ENCODE data around the gene ZNF835.

DNA sequence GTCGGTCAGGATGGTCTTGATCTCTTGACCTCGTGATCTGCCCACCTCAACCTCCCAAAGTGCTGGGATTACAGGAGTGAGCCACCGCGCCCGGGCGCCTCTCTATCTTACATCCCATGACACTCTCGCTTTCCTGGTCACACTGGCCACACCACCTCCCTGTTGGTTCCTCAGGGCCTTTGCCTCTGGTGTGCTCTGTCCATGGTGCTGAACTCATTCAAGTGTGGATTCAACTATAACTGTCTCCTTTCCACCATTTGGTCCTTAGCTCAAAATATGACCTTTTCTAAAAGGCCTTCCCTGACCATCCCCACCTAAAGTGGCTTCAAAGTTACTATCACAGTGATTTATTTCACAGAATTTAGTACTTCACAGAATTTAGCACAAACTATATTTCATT lies 32.3 kb downstream of the ZNF835 start:
- no peak for TF ChIP-seq POLR2A (IDR thresholded peaks at IDR 0.05)
- TF ChIP-seq, protein P1, sequence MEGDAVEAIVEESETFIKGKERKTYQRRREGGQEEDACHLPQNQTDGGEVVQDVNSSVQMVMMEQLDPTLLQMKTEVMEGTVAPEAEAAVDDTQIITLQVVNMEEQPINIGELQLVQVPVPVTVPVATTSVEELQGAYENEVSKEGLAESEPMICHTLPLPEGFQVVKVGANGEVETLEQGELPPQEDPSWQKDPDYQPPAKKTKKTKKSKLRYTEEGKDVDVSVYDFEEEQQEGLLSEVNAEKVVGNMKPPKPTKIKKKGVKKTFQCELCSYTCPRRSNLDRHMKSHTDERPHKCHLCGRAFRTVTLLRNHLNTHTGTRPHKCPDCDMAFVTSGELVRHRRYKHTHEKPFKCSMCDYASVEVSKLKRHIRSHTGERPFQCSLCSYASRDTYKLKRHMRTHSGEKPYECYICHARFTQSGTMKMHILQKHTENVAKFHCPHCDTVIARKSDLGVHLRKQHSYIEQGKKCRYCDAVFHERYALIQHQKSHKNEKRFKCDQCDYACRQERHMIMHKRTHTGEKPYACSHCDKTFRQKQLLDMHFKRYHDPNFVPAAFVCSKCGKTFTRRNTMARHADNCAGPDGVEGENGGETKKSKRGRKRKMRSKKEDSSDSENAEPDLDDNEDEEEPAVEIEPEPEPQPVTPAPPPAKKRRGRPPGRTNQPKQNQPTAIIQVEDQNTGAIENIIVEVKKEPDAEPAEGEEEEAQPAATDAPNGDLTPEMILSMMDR (IDR thresholded peaks at IDR 0.05), result no peak

Measured in uterus (tissue), 2 donors.